ENCODE data around the gene SMIM1.
"Not testable (repeated sequence)": the region's sequence is repeated elsewhere in the genome, so short reads cannot be mapped to it uniquely, and the experiment has no call there.

GRCh38 chr1:3800795-3801194 is 28.2 kb downstream of the SMIM1 start:
- TF ChIP-seq, protein P1, sequence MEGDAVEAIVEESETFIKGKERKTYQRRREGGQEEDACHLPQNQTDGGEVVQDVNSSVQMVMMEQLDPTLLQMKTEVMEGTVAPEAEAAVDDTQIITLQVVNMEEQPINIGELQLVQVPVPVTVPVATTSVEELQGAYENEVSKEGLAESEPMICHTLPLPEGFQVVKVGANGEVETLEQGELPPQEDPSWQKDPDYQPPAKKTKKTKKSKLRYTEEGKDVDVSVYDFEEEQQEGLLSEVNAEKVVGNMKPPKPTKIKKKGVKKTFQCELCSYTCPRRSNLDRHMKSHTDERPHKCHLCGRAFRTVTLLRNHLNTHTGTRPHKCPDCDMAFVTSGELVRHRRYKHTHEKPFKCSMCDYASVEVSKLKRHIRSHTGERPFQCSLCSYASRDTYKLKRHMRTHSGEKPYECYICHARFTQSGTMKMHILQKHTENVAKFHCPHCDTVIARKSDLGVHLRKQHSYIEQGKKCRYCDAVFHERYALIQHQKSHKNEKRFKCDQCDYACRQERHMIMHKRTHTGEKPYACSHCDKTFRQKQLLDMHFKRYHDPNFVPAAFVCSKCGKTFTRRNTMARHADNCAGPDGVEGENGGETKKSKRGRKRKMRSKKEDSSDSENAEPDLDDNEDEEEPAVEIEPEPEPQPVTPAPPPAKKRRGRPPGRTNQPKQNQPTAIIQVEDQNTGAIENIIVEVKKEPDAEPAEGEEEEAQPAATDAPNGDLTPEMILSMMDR (conservative IDR thresholded peaks at IDR 0.05; ENCODE audit: low read depth in 2 of 2): not testable (repeated sequence)
- TF ChIP-seq REST (IDR thresholded peaks at IDR 0.05; ENCODE audit: unreplicated experiment); JUNB (IDR thresholded peaks at IDR 0.05; ENCODE audit: unreplicated experiment); POLR2AphosphoS5 (IDR thresholded peaks at IDR 0.05; ENCODE audit: low read depth); EZH2phosphoT487 (IDR thresholded peaks at IDR 0.05; ENCODE audit: unreplicated experiment); ZNF331 (CRISPR knock-in tag; IDR thresholded peaks at IDR 0.05; ENCODE audit: low read depth); EZH2 (IDR thresholded peaks at IDR 0.05; ENCODE audit: low read depth, unreplicated experiment); NANOG (IDR thresholded peaks at IDR 0.05; ENCODE audit: borderline replicate concordance); ZNF114 (CRISPR knock-in tag; IDR thresholded peaks at IDR 0.05); CREB1 (CRISPR knock-in tag; IDR thresholded peaks at IDR 0.05; ENCODE audit: low read depth): not testable (repeated sequence)
- TF ChIP-seq, protein P2, sequence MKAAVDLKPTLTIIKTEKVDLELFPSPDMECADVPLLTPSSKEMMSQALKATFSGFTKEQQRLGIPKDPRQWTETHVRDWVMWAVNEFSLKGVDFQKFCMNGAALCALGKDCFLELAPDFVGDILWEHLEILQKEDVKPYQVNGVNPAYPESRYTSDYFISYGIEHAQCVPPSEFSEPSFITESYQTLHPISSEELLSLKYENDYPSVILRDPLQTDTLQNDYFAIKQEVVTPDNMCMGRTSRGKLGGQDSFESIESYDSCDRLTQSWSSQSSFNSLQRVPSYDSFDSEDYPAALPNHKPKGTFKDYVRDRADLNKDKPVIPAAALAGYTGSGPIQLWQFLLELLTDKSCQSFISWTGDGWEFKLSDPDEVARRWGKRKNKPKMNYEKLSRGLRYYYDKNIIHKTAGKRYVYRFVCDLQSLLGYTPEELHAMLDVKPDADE (IDR thresholded peaks at IDR 0.05): not testable (repeated sequence)
- TF ChIP-seq, protein P3, sequence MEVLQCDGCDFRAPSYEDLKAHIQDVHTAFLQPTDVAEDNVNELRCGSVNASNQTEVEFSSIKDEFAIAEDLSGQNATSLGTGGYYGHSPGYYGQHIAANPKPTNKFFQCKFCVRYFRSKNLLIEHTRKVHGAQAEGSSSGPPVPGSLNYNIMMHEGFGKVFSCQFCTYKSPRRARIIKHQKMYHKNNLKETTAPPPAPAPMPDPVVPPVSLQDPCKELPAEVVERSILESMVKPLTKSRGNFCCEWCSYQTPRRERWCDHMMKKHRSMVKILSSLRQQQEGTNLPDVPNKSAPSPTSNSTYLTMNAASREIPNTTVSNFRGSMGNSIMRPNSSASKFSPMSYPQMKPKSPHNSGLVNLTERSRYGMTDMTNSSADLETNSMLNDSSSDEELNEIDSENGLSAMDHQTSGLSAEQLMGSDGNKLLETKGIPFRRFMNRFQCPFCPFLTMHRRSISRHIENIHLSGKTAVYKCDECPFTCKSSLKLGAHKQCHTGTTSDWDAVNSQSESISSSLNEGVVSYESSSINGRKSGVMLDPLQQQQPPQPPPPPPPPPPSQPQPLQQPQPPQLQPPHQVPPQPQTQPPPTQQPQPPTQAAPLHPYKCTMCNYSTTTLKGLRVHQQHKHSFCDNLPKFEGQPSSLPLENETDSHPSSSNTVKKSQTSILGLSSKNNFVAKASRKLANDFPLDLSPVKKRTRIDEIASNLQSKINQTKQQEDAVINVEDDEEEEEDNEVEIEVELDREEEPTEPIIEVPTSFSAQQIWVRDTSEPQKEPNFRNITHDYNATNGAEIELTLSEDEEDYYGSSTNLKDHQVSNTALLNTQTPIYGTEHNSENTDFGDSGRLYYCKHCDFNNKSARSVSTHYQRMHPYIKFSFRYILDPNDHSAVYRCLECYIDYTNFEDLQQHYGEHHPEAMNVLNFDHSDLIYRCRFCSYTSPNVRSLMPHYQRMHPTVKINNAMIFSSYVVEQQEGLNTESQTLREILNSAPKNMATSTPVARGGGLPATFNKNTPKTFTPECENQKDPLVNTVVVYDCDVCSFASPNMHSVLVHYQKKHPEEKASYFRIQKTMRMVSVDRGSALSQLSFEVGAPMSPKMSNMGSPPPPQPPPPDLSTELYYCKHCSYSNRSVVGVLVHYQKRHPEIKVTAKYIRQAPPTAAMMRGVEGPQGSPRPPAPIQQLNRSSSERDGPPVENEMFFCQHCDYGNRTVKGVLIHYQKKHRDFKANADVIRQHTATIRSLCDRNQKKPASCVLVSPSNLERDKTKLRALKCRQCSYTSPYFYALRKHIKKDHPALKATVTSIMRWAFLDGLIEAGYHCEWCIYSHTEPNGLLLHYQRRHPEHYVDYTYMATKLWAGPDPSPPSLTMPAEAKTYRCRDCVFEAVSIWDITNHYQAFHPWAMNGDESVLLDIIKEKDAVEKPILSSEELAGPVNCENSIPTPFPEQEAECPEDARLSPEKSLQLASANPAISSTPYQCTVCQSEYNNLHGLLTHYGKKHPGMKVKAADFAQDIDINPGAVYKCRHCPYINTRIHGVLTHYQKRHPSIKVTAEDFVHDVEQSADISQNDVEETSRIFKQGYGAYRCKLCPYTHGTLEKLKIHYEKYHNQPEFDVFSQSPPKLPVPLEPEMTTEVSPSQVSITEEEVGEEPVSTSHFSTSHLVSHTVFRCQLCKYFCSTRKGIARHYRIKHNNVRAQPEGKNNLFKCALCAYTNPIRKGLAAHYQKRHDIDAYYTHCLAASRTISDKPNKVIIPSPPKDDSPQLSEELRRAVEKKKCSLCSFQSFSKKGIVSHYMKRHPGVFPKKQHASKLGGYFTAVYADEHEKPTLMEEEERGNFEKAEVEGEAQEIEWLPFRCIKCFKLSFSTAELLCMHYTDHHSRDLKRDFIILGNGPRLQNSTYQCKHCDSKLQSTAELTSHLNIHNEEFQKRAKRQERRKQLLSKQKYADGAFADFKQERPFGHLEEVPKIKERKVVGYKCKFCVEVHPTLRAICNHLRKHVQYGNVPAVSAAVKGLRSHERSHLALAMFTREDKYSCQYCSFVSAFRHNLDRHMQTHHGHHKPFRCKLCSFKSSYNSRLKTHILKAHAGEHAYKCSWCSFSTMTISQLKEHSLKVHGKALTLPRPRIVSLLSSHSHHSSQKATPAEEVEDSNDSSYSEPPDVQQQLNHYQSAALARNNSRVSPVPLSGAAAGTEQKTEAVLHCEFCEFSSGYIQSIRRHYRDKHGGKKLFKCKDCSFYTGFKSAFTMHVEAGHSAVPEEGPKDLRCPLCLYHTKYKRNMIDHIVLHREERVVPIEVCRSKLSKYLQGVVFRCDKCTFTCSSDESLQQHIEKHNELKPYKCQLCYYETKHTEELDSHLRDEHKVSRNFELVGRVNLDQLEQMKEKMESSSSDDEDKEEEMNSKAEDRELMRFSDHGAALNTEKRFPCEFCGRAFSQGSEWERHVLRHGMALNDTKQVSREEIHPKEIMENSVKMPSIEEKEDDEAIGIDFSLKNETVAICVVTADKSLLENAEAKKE (CRISPR knock-in tag; IDR thresholded peaks at IDR 0.05): not testable (repeated sequence)

Data from GM23338 (cell line).